HepG2 (cell line): ENCODE measurements around the gene YEATS4. TPM values are rescaled to one million over a fixed set of nuclear protein-coding genes. Genes with fewer than 3 reads are reported as not detected.

Source experiments
- CENPX ChIP-seq: sonication (generic); formaldehyde crosslinking; IDR thresholded peaks from 2 replicates; pipeline ENCODE4 v1.9.0; 2021; ENCODE audit warnings: mild to moderate bottlenecking, missing genetic modification reagents, moderate library complexity
- HES4 ChIP-seq: sonication (generic); formaldehyde crosslinking; IDR thresholded peaks from 2 replicates; pipeline ENCODE4 v1.9.0; 2021; ENCODE audit warnings: mild to moderate bottlenecking, missing genetic modification reagents, borderline replicate concordance
- HOXA7 ChIP-seq: sonication (generic); formaldehyde crosslinking; IDR thresholded peaks from 2 replicates; pipeline ENCODE4 v1.8.1; 2022; ENCODE audit warnings: mild to moderate bottlenecking, missing genetic modification reagents, moderate library complexity
- KDM5A ChIP-seq: fragments of 200-600 bp; sonication (generic); IDR thresholded peaks from 2 replicates; pipeline ENCODE4 v1.7.0; 2018; ENCODE audit warnings: antibody characterized with exemption, mild to moderate bottlenecking, low read length, borderline replicate concordance
- MTA3 ChIP-seq: sonication (generic); formaldehyde crosslinking; IDR thresholded peaks from 2 replicates; pipeline ENCODE4 v1.4.0; 2020; ENCODE audit warnings: missing genetic modification reagents
- MTERF4 ChIP-seq: sonication (generic); formaldehyde crosslinking; IDR thresholded peaks from 2 replicates; pipeline ENCODE4 v1.8.0; 2023; ENCODE audit warnings: mild to moderate bottlenecking, missing genetic modification reagents
- NCOR1 ChIP-seq: fragments of 200-600 bp; sonication (generic); IDR thresholded peaks from 2 replicates; pipeline ENCODE4 v1.7.0; 2017; ENCODE audit warnings: antibody characterized with exemption, low read length, borderline replicate concordance
- NFYB ChIP-seq: sonication (generic); formaldehyde crosslinking; IDR thresholded peaks from 2 replicates; pipeline ENCODE4 v1.4.0; 2020; ENCODE audit warnings: missing genetic modification reagents
- SIX4 ChIP-seq: sonication (generic); formaldehyde crosslinking; IDR thresholded peaks from 2 replicates; pipeline ENCODE4 v1.4.0; 2020; ENCODE audit warnings: missing genetic modification reagents
- SRSF4 ChIP-seq: fragments of 200-400 bp; formaldehyde crosslinking; IDR thresholded peaks from one replicate; pipeline ENCODE4 v1.6.1; 2018; ENCODE audit warnings: mild to moderate bottlenecking, low read depth, low read length, moderate library complexity; ENCODE audit not compliant: poor library complexity, severe bottlenecking
- TBL1XR1 ChIP-seq: fragments of 150-350 bp; IDR thresholded peaks from 2 replicates; pipeline ENCODE4 v1.6.1; 2014; ENCODE audit warnings: borderline replicate concordance, low read length; ENCODE audit not compliant: partially characterized antibody
- THRA ChIP-seq: sonication (generic); formaldehyde crosslinking; IDR thresholded peaks from 2 replicates; pipeline ENCODE4 v1.4.0; 2020; ENCODE audit warnings: missing genetic modification reagents, borderline replicate concordance
- ZFP36 ChIP-seq: fragments of 150-350 bp; IDR thresholded peaks from 2 replicates; pipeline ENCODE4 v1.6.1; 2018; ENCODE audit warnings: borderline replicate concordance, low read length, low read depth; ENCODE audit not compliant: partially characterized antibody
- ZFY ChIP-seq: sonication (generic); formaldehyde crosslinking; IDR thresholded peaks from 2 replicates; pipeline ENCODE4 v1.4.0; 2020; ENCODE audit warnings: missing genetic modification reagents
- ZHX1 ChIP-seq: sonication (generic); formaldehyde crosslinking; IDR thresholded peaks from 2 replicates; pipeline ENCODE4 v1.8.1; 2022; ENCODE audit warnings: low read depth, mild to moderate bottlenecking, missing genetic modification reagents
- ZNF335 ChIP-seq: sonication (generic); formaldehyde crosslinking; IDR thresholded peaks from 2 replicates; pipeline ENCODE4 v1.4.0; 2020; ENCODE audit warnings: missing genetic modification reagents
- ZNF33B ChIP-seq: sonication (generic); formaldehyde crosslinking; IDR thresholded peaks from 2 replicates; pipeline ENCODE4 v1.5.1; 2020; ENCODE audit warnings: mild to moderate bottlenecking, missing genetic modification reagents
- ZNF414 ChIP-seq: sonication (generic); formaldehyde crosslinking; IDR thresholded peaks from 2 replicates; pipeline ENCODE4 v1.5.0; 2020; ENCODE audit warnings: missing genetic modification reagents
- ZNF616 ChIP-seq: sonication (generic); formaldehyde crosslinking; IDR thresholded peaks from 2 replicates; pipeline ENCODE4 v1.5.0; 2020; ENCODE audit warnings: low read depth, mild to moderate bottlenecking, missing genetic modification reagents
- ZSCAN21 ChIP-seq: sonication (generic); formaldehyde crosslinking; IDR thresholded peaks from 2 replicates; pipeline ENCODE4 v1.8.0; 2022; ENCODE audit warnings: mild to moderate bottlenecking, missing genetic modification reagents, moderate library complexity, borderline replicate concordance
- ZXDC ChIP-seq: sonication (generic); formaldehyde crosslinking; IDR thresholded peaks from 2 replicates; pipeline ENCODE4 v1.5.0; 2020; ENCODE audit warnings: mild to moderate bottlenecking, missing genetic modification reagents
- polyA plus RNA-seq, 8 experiments: library from polyadenylated mRNA; depleted of rRNA in 3 of 8; stranded (reverse) in 7 of 8; unstranded in 1 of 8; fragments of >200 nt; fragmentation: Illumina TruSeq in 4 of 8; extraction: Trizol in 4 of 8; gene quantifications; 2 replicates each; pipeline versions ENCODE4 v1.2.1 to v1.2.3, GENCODE V29; 2011 to 2016; ENCODE audit warnings: low read depth in 4 of 8, missing spikeins in 1 of 8, mixed read lengths in 1 of 8; ENCODE audit not compliant: insufficient read depth in 1 of 8
- total RNA-seq, 5 experiments: library from RNA; depleted of rRNA; stranded (reverse); fragments of >200 nt; fragmentation: Illumina TruSeq; extraction: Trizol; gene quantifications; 2 replicates each; pipeline ENCODE4 v1.2.3, GENCODE V29; 2016; ENCODE audit warnings: low read depth in 1 of 5

YEATS4 gene
- total and polyA plus RNA-seq, 2 of the 13 experiments (the other 11 are each of a cell fraction or from before 2014, with no cell fraction given), result 16.8 to 45.0 TPM

GRCh38 chr12:69354556-69355187 lies 4.9 kb upstream of the YEATS4 start (continued):
- TF ChIP-seq ZFY, result peak; percentile 52; the same call in 1 of the 2 replicates
- TF ChIP-seq ZNF335, result 0 out of 2 replicates have a peak, but pooled peaks have one; percentile 52
- TF ChIP-seq ZSCAN21 (CRISPR knock-in tag), result peak; percentile 81
- TF ChIP-seq ZHX1 (CRISPR knock-in tag), result no peak
- 0 out of 2 replicates have a peak, but pooled peaks have one; percentile 72 for TF ChIP-seq MTERF4 (CRISPR knock-in tag)
- no peak for TF ChIP-seq KDM5A
- TF ChIP-seq NFYB (CRISPR knock-in tag), result 0 out of 2 replicates have a peak, but pooled peaks have one; percentile 20
- TF ChIP-seq SIX4 (CRISPR knock-in tag), result no peak; the same call in 1 of the 2 replicates
- TF ChIP-seq ZFP36, result no peak
- no peak for TF ChIP-seq SRSF4
- TF ChIP-seq ZNF414 (CRISPR knock-in tag), result no peak
- peak; percentile 59; the same call in 1 of the 2 replicates for TF ChIP-seq THRA (CRISPR knock-in tag)
- no peak for TF ChIP-seq HOXA7 (CRISPR knock-in tag)
- no peak for TF ChIP-seq MTA3 (CRISPR knock-in tag)
- TF ChIP-seq CENPX (CRISPR knock-in tag), result no peak
- TF ChIP-seq ZNF616 (CRISPR knock-in tag), result no peak; the same call in 1 of the 2 replicates
- TF ChIP-seq HES4 (CRISPR knock-in tag), result no peak
- TF ChIP-seq ZNF33B (CRISPR knock-in tag), result no peak
- TF ChIP-seq ZXDC, result no peak
- TF ChIP-seq NCOR1, result no peak
- TF ChIP-seq TBL1XR1, result no peak
